Stimulated activated memory B cell treated with anti-CD40 and anti-IgM and Interleukin-4, amounts not matched to agents 10 μg/mL and 1 μg/mL and 100 μg/mL, for 72 hours (primary cell): ENCODE data around the gene PGD.
"Not testable (repeated sequence)": the region's sequence is repeated elsewhere in the genome, so short reads cannot be mapped to it uniquely, and the experiment has no call there.

Experiments used
- ATAC-seq: fragments of 150-1000 bp; cut with Tn5 transposase; 2 replicates; pipeline ENCODE4 v1.10.0; 2021
- H3K27ac Mint-ChIP-seq: one replicate; pipeline ENCODE4 v1.8.0; 2022; ENCODE audit warnings: mild to moderate bottlenecking, mixed read lengths
- H3K27me3 Mint-ChIP-seq: one replicate; pipeline ENCODE4 v1.8.0; 2022; ENCODE audit warnings: mixed read lengths
- H3K36me3 Mint-ChIP-seq: one replicate; pipeline ENCODE4 v1.8.0; 2022; ENCODE audit warnings: mixed read lengths
- H3K4me1 Mint-ChIP-seq: one replicate; pipeline ENCODE4 v1.8.0; 2022; ENCODE audit warnings: mixed read lengths
- H3K4me3 Mint-ChIP-seq: one replicate; pipeline ENCODE4 v1.8.0; 2022; ENCODE audit warnings: mild to moderate bottlenecking, moderate library complexity, mixed read lengths
- H3K9me3 Mint-ChIP-seq: one replicate; pipeline ENCODE4 v1.8.0; 2022; ENCODE audit warnings: mixed read lengths

The PGD gene

GRCh38 chr1:10386761-10387676, 11.8 kb upstream of the PGD start:
- Mint-ChIP-seq H3K4me1 (peaks cover 14% of the 10 kb centered on the region), H3K9me3 (no peaks in the 10 kb centered on the region), H3K27ac (peak overlapping the region; percentile 81), H3K36me3 (peaks cover 21% of the 10 kb centered on the region), H3K4me3 (no peak overlapping the region), H3K27me3 (no peaks in the 10 kb centered on the region)
- no peak for ATAC-seq

DNA sequence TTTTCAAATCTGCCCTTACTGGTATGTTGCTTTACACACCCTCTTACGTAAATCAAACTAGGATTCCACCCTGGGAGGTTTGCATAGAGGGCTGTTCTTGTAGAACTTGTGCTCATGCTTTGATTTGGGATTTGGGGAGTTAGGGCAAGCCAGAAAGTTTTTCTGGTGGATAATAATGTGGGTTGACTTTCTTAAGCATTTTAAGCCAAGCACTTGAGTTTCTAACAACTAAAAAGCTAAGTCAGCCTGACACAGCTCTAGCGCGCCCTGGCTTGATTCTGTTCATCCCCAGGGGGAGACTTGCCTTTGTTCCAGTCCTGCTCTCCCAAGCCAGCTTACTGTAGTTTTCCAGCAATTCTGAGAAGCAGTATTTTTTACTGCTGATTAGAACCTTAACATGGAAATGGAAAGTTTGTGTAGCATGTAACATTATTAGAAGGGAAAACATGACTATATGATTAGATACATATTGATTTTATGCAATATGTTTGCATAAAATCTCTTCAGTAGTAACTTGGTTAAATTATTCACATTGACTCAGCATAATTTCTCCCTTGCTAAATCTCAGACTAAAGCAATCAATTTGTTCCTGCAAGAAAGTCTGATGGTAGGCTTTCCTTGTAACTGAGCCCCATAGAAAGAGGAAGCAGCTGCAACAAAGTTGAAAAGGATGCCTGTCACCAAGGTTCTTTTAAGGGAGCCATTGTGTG, 11.0 kb upstream of the PGD start:
- Mint-ChIP-seq H3K4me3 (no peak overlapping the region), H3K9me3 (no peaks in the 10 kb centered on the region), H3K27me3 (no peaks in the 10 kb centered on the region), H3K36me3 (peaks cover 21% of the 10 kb centered on the region), H3K4me1 (peaks cover 14% of the 10 kb centered on the region), H3K27ac (peak overlapping the region; percentile 81)
- ATAC-seq: peak; percentile 81

- peaks cover 18% of the 10 kb centered on the region for H3K36me3 Mint-ChIP-seq
- peaks cover 14% of the 10 kb centered on the region for H3K4me1 Mint-ChIP-seq
- no peaks in the 10 kb centered on the region for H3K27me3 Mint-ChIP-seq
- ATAC-seq: no peak
- no peak overlapping the region for H3K4me3 Mint-ChIP-seq
- peak overlapping the region; percentile 81 for H3K27ac Mint-ChIP-seq
- no peaks in the 10 kb centered on the region for H3K9me3 Mint-ChIP-seq
These were observed 10.5 kb upstream of the PGD start for GRCh38 chr1:10388387-10388715.

DNA sequence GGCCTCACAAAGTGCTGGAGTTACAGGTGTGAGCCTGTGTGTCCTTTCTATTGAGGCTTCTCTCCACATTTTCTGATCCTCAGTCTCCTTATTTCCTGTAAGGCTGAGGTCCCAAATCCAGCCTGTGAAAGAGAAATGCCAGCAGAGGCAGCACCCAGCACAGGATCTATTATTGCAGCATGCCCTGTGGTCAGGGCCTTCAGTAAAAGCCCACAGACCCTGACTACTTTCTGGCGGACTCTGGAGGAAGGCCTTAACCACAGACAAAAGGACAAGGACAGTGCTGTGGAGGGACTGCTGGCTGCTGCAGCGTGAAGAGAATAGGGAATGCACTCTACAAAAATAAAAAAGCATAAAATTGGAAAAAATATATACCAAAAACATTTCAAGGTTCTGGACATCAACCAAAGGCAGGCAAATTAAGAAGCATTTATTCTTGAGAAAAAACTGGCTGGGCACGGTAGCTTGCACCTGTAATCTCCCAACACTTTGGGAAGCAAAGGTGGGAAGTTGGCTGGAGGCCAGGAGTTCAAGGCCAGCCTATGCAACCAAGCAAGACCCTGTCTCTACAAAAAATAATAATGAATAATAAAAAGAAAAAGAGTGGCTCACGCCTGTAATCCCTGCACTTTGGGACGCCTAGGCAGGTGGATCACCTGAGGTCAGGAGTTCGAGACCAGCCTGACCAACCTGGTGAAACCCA, 9.4 kb upstream of the PGD start:
- H3K4me3 Mint-ChIP-seq: no peak overlapping the region
- peaks cover 14% of the 10 kb centered on the region for H3K4me1 Mint-ChIP-seq
- H3K9me3 Mint-ChIP-seq: peaks cover 7% of the 10 kb centered on the region
- H3K27ac Mint-ChIP-seq: peak overlapping the region; percentile 81
- no peaks in the 10 kb centered on the region for H3K27me3 Mint-ChIP-seq
- peaks cover 11% of the 10 kb centered on the region for H3K36me3 Mint-ChIP-seq
- no peak for ATAC-seq

DNA sequence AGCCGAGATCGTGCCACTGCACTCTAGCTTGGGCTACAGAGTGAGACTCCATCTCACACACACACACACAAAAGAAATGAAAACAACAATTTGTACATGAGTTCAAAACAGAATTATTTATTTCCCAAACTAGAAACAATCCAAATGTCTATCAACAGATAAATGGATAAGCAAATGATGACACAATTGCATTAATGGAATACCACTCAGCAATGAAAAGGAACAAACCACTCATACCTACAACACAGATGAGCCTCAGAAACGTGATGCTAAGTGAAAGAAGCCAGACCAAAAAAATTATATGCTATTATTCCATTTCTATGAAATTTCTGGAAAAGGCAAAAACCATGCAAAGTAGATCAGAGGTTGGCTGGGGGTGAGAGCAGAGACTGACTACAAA, 2.0 kb upstream of the PGD start:
- Mint-ChIP-seq H3K4me3 (no peak overlapping the region), H3K36me3 (peaks cover 10% of the 10 kb centered on the region), H3K4me1 (peaks cover 25% of the 10 kb centered on the region), H3K9me3 (peaks cover 7% of the 10 kb centered on the region), H3K27me3 (no peaks in the 10 kb centered on the region), H3K27ac (no peak overlapping the region)
- no peak for ATAC-seq

DNA sequence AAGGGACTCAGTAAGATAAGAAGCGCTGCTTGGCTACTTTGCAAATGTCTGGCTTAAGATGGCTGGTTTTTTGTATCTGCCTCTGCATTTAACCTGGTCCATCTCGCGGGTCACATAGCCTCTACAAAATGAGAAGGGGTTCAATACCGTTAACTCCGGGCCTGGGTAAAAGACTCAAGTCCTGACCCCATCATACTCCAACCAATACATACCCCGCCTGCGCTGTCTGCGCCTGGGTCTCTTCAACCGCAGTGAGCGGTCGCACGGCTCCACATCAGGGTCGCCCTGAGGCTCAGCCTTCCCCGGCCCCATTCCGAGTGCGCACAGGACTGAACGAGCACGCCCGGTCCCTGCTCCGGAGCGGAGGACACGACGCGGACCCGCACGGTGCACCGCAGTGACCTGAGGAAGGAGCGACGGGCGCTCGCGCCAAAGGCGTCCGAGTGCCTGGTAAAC, 558 bp upstream of the PGD start:
- Mint-ChIP-seq H3K27ac (peak overlapping the region; percentile 88), H3K4me1 (peaks cover 25% of the 10 kb centered on the region), H3K27me3 (no peaks in the 10 kb centered on the region), H3K4me3 (peak overlapping the region; percentile 94), H3K9me3 (peaks cover 7% of the 10 kb centered on the region), H3K36me3 (peaks cover 7% of the 10 kb centered on the region)
- ATAC-seq: peak; percentile 51

- Mint-ChIP-seq H3K27ac (peak overlapping the region; percentile 88), H3K4me1 (peaks cover 25% of the 10 kb centered on the region), H3K27me3 (no peaks in the 10 kb centered on the region), H3K9me3 (no peaks in the 10 kb centered on the region), H3K36me3 (peaks cover 18% of the 10 kb centered on the region), H3K4me3 (peak overlapping the region; percentile 94)
- no peak for ATAC-seq
These were observed 629 bp downstream of the PGD start for GRCh38 chr1:10399444-10399941.

DNA sequence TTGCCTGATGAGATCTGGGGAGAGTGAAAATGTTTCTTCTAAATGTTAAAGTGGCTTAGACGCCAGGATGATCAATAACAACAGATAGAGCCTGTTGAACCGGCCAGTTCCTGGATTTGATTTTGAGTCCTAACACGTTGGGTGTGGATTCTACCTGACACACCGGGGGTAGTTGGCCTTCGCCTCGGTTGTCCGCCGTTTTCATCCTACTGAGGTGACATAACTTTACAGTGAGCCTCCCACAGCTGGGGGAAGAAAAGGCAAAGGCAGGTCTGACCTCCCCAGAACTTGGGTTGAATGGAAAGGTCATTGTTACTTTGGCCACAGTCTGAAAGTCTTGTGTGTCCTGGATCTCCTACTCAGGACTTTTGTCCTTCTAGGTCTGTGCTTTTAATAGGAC, 1.1 kb downstream of the PGD start:
- peaks cover 25% of the 10 kb centered on the region for H3K4me1 Mint-ChIP-seq
- H3K36me3 Mint-ChIP-seq: peaks cover 18% of the 10 kb centered on the region
- no peak for ATAC-seq
- no peaks in the 10 kb centered on the region for H3K27me3 Mint-ChIP-seq
- H3K27ac Mint-ChIP-seq: peak overlapping the region; percentile 88
- H3K9me3 Mint-ChIP-seq: no peaks in the 10 kb centered on the region
- peak overlapping the region; percentile 94 for H3K4me3 Mint-ChIP-seq

DNA sequence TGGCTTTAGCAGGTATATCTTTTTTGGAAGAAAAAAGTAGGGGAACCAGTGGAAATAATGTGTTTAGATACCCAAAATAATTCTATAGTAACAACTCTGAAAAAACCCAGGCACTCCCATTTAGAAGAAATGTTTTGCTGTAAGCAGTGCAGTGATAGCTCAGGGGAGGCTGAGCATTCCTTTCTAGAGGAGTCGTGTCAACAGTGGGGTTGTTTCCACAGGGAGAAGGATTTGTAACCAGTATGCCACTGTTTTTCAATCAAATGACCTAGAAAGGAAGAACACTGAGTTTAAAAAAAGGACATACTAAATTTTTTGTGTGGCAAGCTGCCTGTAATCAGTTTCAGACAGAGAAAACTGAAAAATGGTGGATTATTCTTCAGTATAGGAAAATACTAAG, 2.4 kb downstream of the PGD start:
- peaks cover 25% of the 10 kb centered on the region for H3K4me1 Mint-ChIP-seq
- H3K27ac Mint-ChIP-seq: no peak overlapping the region
- H3K4me3 Mint-ChIP-seq: no peak overlapping the region
- peaks cover 18% of the 10 kb centered on the region for H3K36me3 Mint-ChIP-seq
- H3K27me3 Mint-ChIP-seq: no peaks in the 10 kb centered on the region
- no peaks in the 10 kb centered on the region for H3K9me3 Mint-ChIP-seq
- ATAC-seq: no peak

DNA sequence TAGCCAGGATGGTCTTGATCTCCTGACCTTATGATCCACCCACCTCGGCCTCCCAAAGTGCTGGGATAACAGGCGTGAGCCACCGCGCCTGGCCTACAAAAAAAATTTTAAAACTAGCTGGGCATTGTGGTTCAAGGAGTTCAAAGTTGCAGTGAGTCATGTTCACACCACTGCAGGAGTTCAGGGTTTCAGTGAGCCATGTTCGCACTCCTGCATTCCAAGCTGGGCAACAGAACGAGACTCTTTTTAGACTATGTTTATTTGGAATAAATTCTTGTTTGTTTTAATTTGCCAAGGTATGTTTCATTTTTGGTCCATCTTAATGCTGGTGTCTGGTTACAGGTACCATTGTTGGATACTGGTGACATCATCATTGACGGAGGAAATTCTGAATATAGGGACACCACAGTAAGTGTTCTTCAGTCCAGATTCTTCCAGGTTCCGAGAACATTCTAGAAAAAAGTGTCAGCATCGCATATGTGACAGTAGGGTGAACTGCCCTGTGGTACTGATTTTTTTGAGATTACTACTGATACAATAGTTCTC, 3.9 kb downstream of the PGD start:
- Mint-ChIP-seq H3K27me3 (no peaks in the 10 kb centered on the region), H3K4me1 (peaks cover 21% of the 10 kb centered on the region), H3K36me3 (peaks cover 32% of the 10 kb centered on the region), H3K9me3 (no peaks in the 10 kb centered on the region), H3K4me3 (no peak overlapping the region), H3K27ac (no peak overlapping the region)
- no peak for ATAC-seq

DNA sequence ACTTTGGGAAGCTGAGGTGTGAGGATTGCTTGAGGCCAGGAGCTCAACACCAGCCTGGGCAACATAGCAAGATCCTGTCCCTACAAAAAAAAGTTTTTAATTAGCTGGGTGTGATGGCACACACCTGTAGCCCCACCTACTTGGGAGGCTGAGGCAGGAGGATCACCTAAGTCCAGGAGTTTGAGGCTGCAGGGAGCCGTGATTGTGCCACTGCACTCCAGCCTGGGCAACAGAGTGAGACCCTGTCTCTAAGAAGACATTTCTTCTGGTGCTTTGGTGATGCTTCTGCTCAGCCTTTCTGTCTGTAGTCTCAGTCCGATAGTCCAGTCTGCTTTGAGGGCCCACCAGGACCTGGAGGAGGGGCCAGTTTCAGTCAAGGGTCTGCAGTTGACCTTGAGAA, 8.3 kb downstream of the PGD start:
- Mint-ChIP-seq H3K27ac (no peak overlapping the region), H3K36me3 (peaks cover 60% of the 10 kb centered on the region), H3K9me3 (no peaks in the 10 kb centered on the region), H3K4me1 (no peaks in the 10 kb centered on the region), H3K27me3 (no peaks in the 10 kb centered on the region), H3K4me3 (no peak overlapping the region)
- no peak for ATAC-seq

- ATAC-seq: no peak
- Mint-ChIP-seq H3K9me3 (no peaks in the 10 kb centered on the region), H3K27me3 (no peaks in the 10 kb centered on the region), H3K4me3 (no peak overlapping the region), H3K4me1 (peaks cover 8% of the 10 kb centered on the region), H3K27ac (peak overlapping the region; percentile 71), H3K36me3 (peaks cover 84% of the 10 kb centered on the region)
These were observed 16.5 kb downstream of the PGD start for GRCh38 chr1:10415211-10415930.

- H3K27me3 Mint-ChIP-seq, H3K27ac Mint-ChIP-seq, H3K4me1 Mint-ChIP-seq, ATAC-seq, H3K4me3 Mint-ChIP-seq, H3K9me3 Mint-ChIP-seq: not testable (repeated sequence)
- H3K36me3 Mint-ChIP-seq: peaks cover 89% of the 10 kb centered on the region
These were observed 17.1 kb downstream of the PGD start for GRCh38 chr1:10415967-10416366.

DNA sequence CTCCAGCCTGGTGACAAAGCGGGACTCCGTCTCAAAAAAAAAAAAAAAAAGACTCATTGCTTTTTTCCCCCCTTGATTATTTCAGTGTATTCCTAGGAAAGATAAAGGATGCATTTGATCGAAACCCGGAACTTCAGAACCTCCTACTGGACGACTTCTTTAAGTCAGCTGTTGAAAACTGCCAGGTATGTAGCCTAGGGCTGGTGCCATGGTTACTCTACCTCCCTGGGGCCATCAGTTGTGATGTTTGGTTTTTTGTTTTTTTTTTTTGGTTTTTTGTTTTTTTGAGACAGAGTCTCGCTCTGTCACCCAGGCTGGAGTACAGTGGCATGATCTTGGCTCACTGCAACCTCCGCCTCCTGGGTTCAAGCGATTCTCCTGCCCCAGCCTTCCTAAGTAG, 19.9 kb downstream of the PGD start:
- H3K27me3 Mint-ChIP-seq, ATAC-seq, H3K4me3 Mint-ChIP-seq, H3K27ac Mint-ChIP-seq, H3K4me1 Mint-ChIP-seq, H3K9me3 Mint-ChIP-seq: not testable (repeated sequence)
- peaks cover 70% of the 10 kb centered on the region for H3K36me3 Mint-ChIP-seq
